Measurements from ENCODE around the gene ERO1B. TPM values are rescaled to one million over a fixed set of nuclear protein-coding genes. Genes with fewer than 3 reads are reported as not detected.

ERO1B gene
- total RNA-seq, 2 donors from 2014 or later = 4.9 to 5.6 TPM

DNA sequence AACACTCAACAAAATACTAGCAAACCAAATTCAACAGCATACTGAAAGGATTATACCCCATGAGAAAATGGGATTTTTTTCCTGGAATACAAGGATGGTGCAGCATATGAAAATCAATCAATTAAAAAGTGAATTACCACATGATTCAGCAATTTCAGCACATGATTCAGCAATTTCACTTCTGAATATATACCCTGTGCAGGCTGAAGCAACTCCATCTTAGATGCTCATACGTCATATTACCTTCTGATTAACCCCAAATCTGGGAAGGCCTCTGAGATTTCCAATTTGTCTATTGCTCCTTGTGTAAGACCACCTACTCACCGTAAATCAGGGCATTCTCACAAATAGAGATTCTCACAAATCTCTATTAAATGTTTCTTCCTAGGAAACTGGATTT lies 43.8 kb upstream of the ERO1B start:
- Histone ChIP-seq H3K4me3 (ENCODE audit: low read length) (no peak overlapping the region), H3K4me1 (ENCODE audit: control insufficient read depth, insufficient read depth, low read length) (no peaks in the 10 kb centered on the region), H3K27ac (ENCODE audit: low read depth, low read length) (no peak overlapping the region), H3K27me3 (ENCODE audit: control insufficient read depth, insufficient read depth, low read length, poor library complexity, severe bottlenecking) (no peaks in the 10 kb centered on the region), H3K9ac (ENCODE audit: extremely low read depth, low read length, poor library complexity, severe bottlenecking) (no peak overlapping the region), H3K9me3 (ENCODE audit: control insufficient read depth, low read length) (peaks cover 13% of the 10 kb centered on the region), H3K36me3 (ENCODE audit: control insufficient read depth, insufficient read depth, low read length) (no peaks in the 10 kb centered on the region)
- Mint-ChIP-seq H3K27ac (no peak overlapping the region), H3K4me3 (no peak overlapping the region), H3K9me3 (peaks cover 26% of the 10 kb centered on the region), H3K27me3 (ENCODE audit: insufficient read depth) (peaks cover 2% of the 10 kb centered on the region), H3K4me1 (no peaks in the 10 kb centered on the region), H3K36me3 (ENCODE audit: low read depth) (no peaks in the 10 kb centered on the region)
- TF ChIP-seq CTCF (conservative IDR thresholded peaks at IDR 0.05) = no peak
- no peak for DNase-seq
- WGBS, 2 experiments (ENCODE audit: insufficient coverage in 1 of 2, insufficient read length in 1 of 2) = 94 to 100% methylated on average over 1 to 2 of the region's 2 CpGs

- Histone ChIP-seq H3K9ac (ENCODE audit: extremely low read depth, low read length, poor library complexity, severe bottlenecking) (no peak overlapping the region), H3K4me1 (ENCODE audit: control insufficient read depth, insufficient read depth, low read length) (no peaks in the 10 kb centered on the region), H3K27me3 (ENCODE audit: control insufficient read depth, insufficient read depth, low read length, poor library complexity, severe bottlenecking) (no peaks in the 10 kb centered on the region), H3K27ac (ENCODE audit: low read depth, low read length) (no peak overlapping the region), H3K36me3 (ENCODE audit: control insufficient read depth, insufficient read depth, low read length) (no peaks in the 10 kb centered on the region), H3K4me3 (ENCODE audit: low read length) (no peak overlapping the region), H3K9me3 (ENCODE audit: control insufficient read depth, low read length) (peaks cover 13% of the 10 kb centered on the region)
- H3K36me3 Mint-ChIP-seq (ENCODE audit: low read depth) = no peaks in the 10 kb centered on the region
- H3K4me3 Mint-ChIP-seq = no peak overlapping the region
- peaks cover 26% of the 10 kb centered on the region for H3K9me3 Mint-ChIP-seq
- no peak for TF ChIP-seq CTCF (conservative IDR thresholded peaks at IDR 0.05)
- H3K27me3 Mint-ChIP-seq (ENCODE audit: insufficient read depth) = peaks cover 2% of the 10 kb centered on the region
- no peak overlapping the region for H3K27ac Mint-ChIP-seq
- no peak for DNase-seq
- no peaks in the 10 kb centered on the region for H3K4me1 Mint-ChIP-seq
Observed at GRCh38 chr1:236323819-236324411, 42.2 kb upstream of the ERO1B start.

DNA sequence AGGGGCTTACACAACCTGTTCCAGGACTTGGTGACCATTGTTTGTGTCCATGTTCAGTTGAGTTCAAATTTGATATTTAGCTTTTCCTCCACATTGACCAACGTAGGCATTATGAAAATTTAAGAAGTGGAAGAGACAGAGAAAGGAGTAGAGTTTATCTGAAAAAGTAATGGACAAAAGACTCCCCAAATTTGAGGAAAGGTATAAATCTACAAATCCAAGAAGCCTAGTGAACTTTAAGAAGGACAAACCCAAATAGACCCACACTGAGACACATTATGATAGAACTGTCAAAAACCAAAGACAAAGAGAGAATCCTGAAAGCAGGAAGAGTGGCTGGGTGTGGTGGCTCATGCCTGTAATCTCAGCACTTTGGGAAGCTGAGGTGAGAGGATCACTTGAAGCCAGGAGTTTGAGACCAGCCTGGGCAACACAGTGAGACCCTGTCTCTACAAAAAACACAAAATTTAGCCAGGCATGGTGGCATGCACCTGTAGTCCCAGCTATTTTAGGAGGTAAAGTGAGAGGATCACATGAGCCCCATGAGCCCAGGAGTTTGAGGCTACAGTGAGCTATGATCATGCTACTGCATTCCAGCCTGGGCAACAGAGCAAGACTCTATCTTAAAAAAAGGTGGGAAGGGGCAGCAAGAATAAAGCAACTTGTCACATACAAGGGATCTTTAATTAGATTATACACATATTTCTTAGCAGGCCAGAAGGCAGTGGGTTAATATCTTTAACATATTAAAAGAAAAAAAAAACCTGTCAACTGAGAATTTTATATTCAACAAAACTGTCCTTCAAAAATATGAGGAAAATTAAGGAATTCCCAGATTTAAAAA lies 41.0 kb upstream of the ERO1B start:
- no peak overlapping the region for H3K27ac ChIP-seq (ENCODE audit: low read depth, low read length)
- peaks cover 2% of the 10 kb centered on the region for H3K27me3 Mint-ChIP-seq (ENCODE audit: insufficient read depth)
- H3K27ac Mint-ChIP-seq = no peak overlapping the region
- no peak overlapping the region for H3K9ac ChIP-seq (ENCODE audit: extremely low read depth, low read length, poor library complexity, severe bottlenecking)
- no peaks in the 10 kb centered on the region for H3K27me3 ChIP-seq (ENCODE audit: control insufficient read depth, insufficient read depth, low read length, poor library complexity, severe bottlenecking)
- no peak for DNase-seq
- peaks cover 13% of the 10 kb centered on the region for H3K9me3 ChIP-seq (ENCODE audit: control insufficient read depth, low read length)
- no peaks in the 10 kb centered on the region for H3K36me3 ChIP-seq (ENCODE audit: control insufficient read depth, insufficient read depth, low read length)
- no peaks in the 10 kb centered on the region for H3K4me1 ChIP-seq (ENCODE audit: control insufficient read depth, insufficient read depth, low read length)
- H3K4me3 ChIP-seq (ENCODE audit: low read length) = no peak overlapping the region
- H3K4me1 Mint-ChIP-seq = no peaks in the 10 kb centered on the region
- H3K9me3 Mint-ChIP-seq = peaks cover 26% of the 10 kb centered on the region
- no peak overlapping the region for H3K4me3 Mint-ChIP-seq
- no CpG with 5 or more reads among the region's 1 CpG for WGBS, 2 experiments (ENCODE audit: insufficient coverage in 1 of 2, insufficient read length in 1 of 2)
- no peaks in the 10 kb centered on the region for H3K36me3 Mint-ChIP-seq (ENCODE audit: low read depth)
- no peak for TF ChIP-seq CTCF (conservative IDR thresholded peaks at IDR 0.05)
